Activated CD4-positive, alpha-beta T cell treated with anti-CD3 and anti-CD28 coated beads, Interleukin-2, amount 10 ng/mL, durations not matched to agents 24 days and 14 days (primary cell): ENCODE measurements around the gene ZCCHC2. TPM values are rescaled to one million over a fixed set of nuclear protein-coding genes. Genes with fewer than 3 reads are reported as not detected.

Experiments
- DNase-seq: peaks from one replicate; pipeline ENCODE4 v3.0.0; 2022
- H3K27ac Mint-ChIP-seq: one replicate; pipeline ENCODE4 v1.8.0; 2022; ENCODE audit warnings: mild to moderate bottlenecking, mixed read lengths
- H3K27me3 Mint-ChIP-seq: one replicate; pipeline ENCODE4 v1.8.0; 2022; ENCODE audit warnings: mixed read lengths
- H3K36me3 Mint-ChIP-seq: one replicate; pipeline ENCODE4 v1.8.0; 2022; ENCODE audit warnings: low read depth, mild to moderate bottlenecking, mixed read lengths
- H3K4me1 Mint-ChIP-seq: one replicate; pipeline ENCODE4 v1.8.0; 2021; ENCODE audit warnings: mixed read lengths
- H3K4me3 Mint-ChIP-seq: one replicate; pipeline ENCODE4 v1.8.0; 2022; ENCODE audit warnings: mild to moderate bottlenecking, moderate library complexity, mixed read lengths
- H3K9me3 Mint-ChIP-seq: one replicate; pipeline ENCODE4 v1.8.0; 2021; ENCODE audit warnings: mixed read lengths
- intact Hi-C: fragments of 100-400 bp; cut with micrococcal nuclease; formaldehyde crosslinking; loops from one replicate; pipeline ENCODE4 v1.15.1; 2023
- total RNA-seq: library from RNA; stranded (reverse); gene quantifications from 2 replicates; pipeline ENCODE4 v1.2.3, GENCODE V29; 2022

Gene ZCCHC2
- total RNA-seq, 1 donor from 2014 or later: 52.8 TPM

- Mint-ChIP-seq H3K4me1 (peaks cover 20% of the 10 kb centered on the region), H3K4me3 (no peak overlapping the region), H3K36me3 (peaks cover 64% of the 10 kb centered on the region), H3K27ac (no peak overlapping the region), H3K9me3 (no peaks in the 10 kb centered on the region), H3K27me3 (no peaks in the 10 kb centered on the region)
- intact Hi-C loops: loop anchor here (2.0 kb wide), 1 partner anchor 16 kb away; no protein-coding TSS in a partner anchor
- no peak for DNase-seq
Measured at GRCh38 chr18:62556397-62556796, 33.6 kb downstream of the ZCCHC2 start.

- H3K27ac Mint-ChIP-seq: no peak overlapping the region
- H3K36me3 Mint-ChIP-seq: peaks cover 69% of the 10 kb centered on the region
- H3K4me1 Mint-ChIP-seq: peaks cover 19% of the 10 kb centered on the region
- intact Hi-C loops: no loop called here
- H3K4me3 Mint-ChIP-seq: no peak overlapping the region
- no peak for DNase-seq
- no peaks in the 10 kb centered on the region for H3K27me3 Mint-ChIP-seq
- no peaks in the 10 kb centered on the region for H3K9me3 Mint-ChIP-seq
Measured at GRCh38 chr18:62558015-62558663, 35.3 kb downstream of the ZCCHC2 start.

- H3K27ac Mint-ChIP-seq: no peak overlapping the region
- peaks cover 7% of the 10 kb centered on the region for H3K4me1 Mint-ChIP-seq
- peak; percentile 19 for DNase-seq
- no peaks in the 10 kb centered on the region for H3K9me3 Mint-ChIP-seq
- peaks cover 77% of the 10 kb centered on the region for H3K36me3 Mint-ChIP-seq
- intact Hi-C loops: no loop called here
- H3K4me3 Mint-ChIP-seq: no peak overlapping the region
- H3K27me3 Mint-ChIP-seq: no peaks in the 10 kb centered on the region
Measured at GRCh38 chr18:62564044-62564443, 41.2 kb downstream of the ZCCHC2 start.

GRCh38 chr18:62566199-62566598 lies 43.4 kb downstream of the ZCCHC2 start:
- H3K4me3 Mint-ChIP-seq: no peak overlapping the region
- peak; percentile 62 for DNase-seq
- H3K4me1 Mint-ChIP-seq: peaks cover 4% of the 10 kb centered on the region
- no peak overlapping the region for H3K27ac Mint-ChIP-seq
- intact Hi-C loops: loop anchor here (5.0 kb wide), 1 partner anchor 239 kb away; the partner anchor contains the start of gene TNFRSF11A
- no peaks in the 10 kb centered on the region for H3K9me3 Mint-ChIP-seq
- peaks cover 78% of the 10 kb centered on the region for H3K36me3 Mint-ChIP-seq
- H3K27me3 Mint-ChIP-seq: no peaks in the 10 kb centered on the region

GRCh38 chr18:62566818-62567217 lies 44.0 kb downstream of the ZCCHC2 start:
- Mint-ChIP-seq H3K9me3 (no peaks in the 10 kb centered on the region), H3K4me3 (no peak overlapping the region), H3K4me1 (peaks cover 10% of the 10 kb centered on the region), H3K27ac (no peak overlapping the region), H3K36me3 (peaks cover 77% of the 10 kb centered on the region), H3K27me3 (no peaks in the 10 kb centered on the region)
- DNase-seq: no peak
- intact Hi-C loops: loop anchor here (5.0 kb wide), 1 partner anchor 240 kb away; the partner anchor contains the start of gene TNFRSF11A

GRCh38 chr18:62569081-62569655 lies 46.3 kb downstream of the ZCCHC2 start:
- Mint-ChIP-seq H3K9me3 (no peaks in the 10 kb centered on the region), H3K4me1 (peaks cover 10% of the 10 kb centered on the region), H3K4me3 (no peak overlapping the region), H3K27ac (no peak overlapping the region), H3K36me3 (peaks cover 77% of the 10 kb centered on the region), H3K27me3 (no peaks in the 10 kb centered on the region)
- intact Hi-C loops: loop anchor here (5.0 kb wide), 1 partner anchor 242 kb away; the partner anchor contains the start of gene TNFRSF11A
- no peak for DNase-seq

GRCh38 chr18:62571037-62571436 lies 48.2 kb downstream of the ZCCHC2 start:
- H3K4me3 Mint-ChIP-seq: no peak overlapping the region
- no peak for DNase-seq
- intact Hi-C loops: loop anchor here (5.0 kb wide), 1 partner anchor 44 kb away; no protein-coding TSS in a partner anchor
- H3K27me3 Mint-ChIP-seq: no peaks in the 10 kb centered on the region
- H3K9me3 Mint-ChIP-seq: no peaks in the 10 kb centered on the region
- H3K27ac Mint-ChIP-seq: peak overlapping the region; percentile 70
- H3K4me1 Mint-ChIP-seq: peaks cover 15% of the 10 kb centered on the region
- peaks cover 84% of the 10 kb centered on the region for H3K36me3 Mint-ChIP-seq

GRCh38 chr18:62571648-62572047 lies 48.8 kb downstream of the ZCCHC2 start:
- Mint-ChIP-seq H3K4me3 (no peak overlapping the region), H3K27ac (peak overlapping the region; percentile 57), H3K27me3 (no peaks in the 10 kb centered on the region), H3K9me3 (no peaks in the 10 kb centered on the region), H3K36me3 (peaks cover 84% of the 10 kb centered on the region), H3K4me1 (peaks cover 21% of the 10 kb centered on the region)
- no peak for DNase-seq
- intact Hi-C loops: loop anchor here (2.0 to 5.0 kb wide), 2 partner anchors 15 to 44 kb away; no protein-coding TSS in a partner anchor

GRCh38 chr18:62572456-62572855 lies 49.6 kb downstream of the ZCCHC2 start:
- Mint-ChIP-seq H3K36me3 (peaks cover 86% of the 10 kb centered on the region), H3K27me3 (no peaks in the 10 kb centered on the region), H3K4me3 (no peak overlapping the region), H3K9me3 (no peaks in the 10 kb centered on the region), H3K27ac (peak overlapping the region; percentile 57), H3K4me1 (peaks cover 28% of the 10 kb centered on the region)
- DNase-seq: no peak
- intact Hi-C loops: loop anchor here (2.0 to 5.0 kb wide), 2 partner anchors 16 to 45 kb away; no protein-coding TSS in a partner anchor

GRCh38 chr18:62574776-62575175 lies 52.0 kb downstream of the ZCCHC2 start:
- no peak overlapping the region for H3K4me3 Mint-ChIP-seq
- H3K27ac Mint-ChIP-seq: peak overlapping the region; percentile 42
- no peak for DNase-seq
- H3K27me3 Mint-ChIP-seq: no peaks in the 10 kb centered on the region
- H3K4me1 Mint-ChIP-seq: peaks cover 31% of the 10 kb centered on the region
- H3K9me3 Mint-ChIP-seq: no peaks in the 10 kb centered on the region
- peaks cover 76% of the 10 kb centered on the region for H3K36me3 Mint-ChIP-seq
- intact Hi-C loops: loop anchor here (5.0 kb wide), 1 partner anchor 47 kb away; no protein-coding TSS in a partner anchor

GRCh38 chr18:62576271-62576670 lies 53.4 kb downstream of the ZCCHC2 start:
- peaks cover 67% of the 10 kb centered on the region for H3K36me3 Mint-ChIP-seq
- peaks cover 28% of the 10 kb centered on the region for H3K4me1 Mint-ChIP-seq
- H3K27ac Mint-ChIP-seq: no peak overlapping the region
- DNase-seq: no peak
- H3K9me3 Mint-ChIP-seq: no peaks in the 10 kb centered on the region
- intact Hi-C loops: no loop called here
- no peaks in the 10 kb centered on the region for H3K27me3 Mint-ChIP-seq
- H3K4me3 Mint-ChIP-seq: no peak overlapping the region

- no peaks in the 10 kb centered on the region for H3K9me3 Mint-ChIP-seq
- H3K4me1 Mint-ChIP-seq: peaks cover 22% of the 10 kb centered on the region
- H3K27ac Mint-ChIP-seq: peak overlapping the region; percentile 55
- no peak overlapping the region for H3K4me3 Mint-ChIP-seq
- intact Hi-C loops: no loop called here
- peaks cover 64% of the 10 kb centered on the region for H3K36me3 Mint-ChIP-seq
- DNase-seq: no peak
- H3K27me3 Mint-ChIP-seq: no peaks in the 10 kb centered on the region
Measured at GRCh38 chr18:62576845-62577512, 54.2 kb downstream of the ZCCHC2 start.

GRCh38 chr18:62577765-62578164 lies 54.9 kb downstream of the ZCCHC2 start:
- H3K27ac Mint-ChIP-seq: peak overlapping the region; percentile 1
- H3K9me3 Mint-ChIP-seq: no peaks in the 10 kb centered on the region

GRCh38 chr18:62578980-62579511 lies 56.2 kb downstream of the ZCCHC2 start:
- peaks cover 49% of the 10 kb centered on the region for H3K36me3 Mint-ChIP-seq

More at GRCh38 chr18:62577765-62578164, 54.9 kb downstream of the ZCCHC2 start:
- Mint-ChIP-seq H3K4me1 (peaks cover 23% of the 10 kb centered on the region), H3K4me3 (no peak overlapping the region), H3K36me3 (peaks cover 58% of the 10 kb centered on the region), H3K27me3 (no peaks in the 10 kb centered on the region)
- intact Hi-C loops: no loop called here
- no peak for DNase-seq

More at GRCh38 chr18:62578980-62579511, 56.2 kb downstream of the ZCCHC2 start:
- DNase-seq: no peak
- Mint-ChIP-seq H3K4me1 (peaks cover 29% of the 10 kb centered on the region), H3K27ac (no peak overlapping the region), H3K4me3 (no peak overlapping the region), H3K27me3 (no peaks in the 10 kb centered on the region), H3K9me3 (no peaks in the 10 kb centered on the region)
- intact Hi-C loops: no loop called here
